Loucy (cell line): ENCODE results near the gene DNAH14.
A peak's percentile ranks its signal among the peaks of the same experiment; 100 is the strongest.

Experiments used
- H2AFZ ChIP-seq: fragments of 200-600 bp; sonication (generic); 2 replicates; pipeline ENCODE4 v1.6.0; 2016; ENCODE audit warnings: antibody characterized with exemption, mild to moderate bottlenecking, low read length, moderate library complexity
- H3F3A ChIP-seq: fragments of 200-600 bp; 2 replicates; pipeline ENCODE4 v1.6.0; 2016; ENCODE audit warnings: antibody characterized with exemption, low read depth, mild to moderate bottlenecking
- H3K27me3 ChIP-seq: fragments of 200-600 bp; sonication (generic); 2 replicates; pipeline ENCODE4 v1.6.1; 2014; ENCODE audit warnings: low read length, mild to moderate bottlenecking; ENCODE audit not compliant: insufficient read depth, poor library complexity, severe bottlenecking
- H3K36me3 ChIP-seq: fragments of 200-600 bp; sonication (generic); 2 replicates; pipeline ENCODE4 v1.6.1; 2016; ENCODE audit warnings: low read length; ENCODE audit not compliant: insufficient read depth
- H3K4me1 ChIP-seq: fragments of 200-600 bp; sonication (generic); 2 replicates; pipeline ENCODE4 v1.5.1; 2014; ENCODE audit warnings: low read length, mild to moderate bottlenecking; ENCODE audit not compliant: insufficient read depth, poor library complexity, severe bottlenecking
- H3K4me2 ChIP-seq: fragments of 200-600 bp; sonication (generic); 2 replicates; pipeline ENCODE4 v1.6.0; 2014; ENCODE audit warnings: antibody characterized with exemption, low read length, low read depth, mild to moderate bottlenecking; ENCODE audit not compliant: poor library complexity, severe bottlenecking
- H3K4me3 ChIP-seq: fragments of 200-600 bp; sonication (generic); 2 replicates; pipeline ENCODE4 v1.5.1; 2014; ENCODE audit warnings: low read length, mild to moderate bottlenecking, mixed read lengths; ENCODE audit not compliant: poor library complexity, severe bottlenecking
- H3K79me2 ChIP-seq: fragments of 200-600 bp; sonication (generic); 2 replicates; pipeline ENCODE4 v1.6.1; 2014; ENCODE audit warnings: low read length; ENCODE audit not compliant: insufficient read depth
- H3K9ac ChIP-seq: fragments of 200-600 bp; sonication (generic); 2 replicates; pipeline ENCODE4 v1.6.0; 2014; ENCODE audit warnings: mild to moderate bottlenecking, low read depth, low read length, moderate library complexity; ENCODE audit not compliant: poor library complexity, severe bottlenecking
- H3K9me2 ChIP-seq: fragments of 200-600 bp; sonication (generic); replicated peaks from 2 replicates; pipeline ENCODE4 v1.6.1; 2016; ENCODE audit warnings: low read depth, low read length, mixed read lengths
- H3K9me3 ChIP-seq: fragments of 200-600 bp; sonication (generic); 2 replicates; pipeline ENCODE4 v1.6.1; 2014; ENCODE audit warnings: mild to moderate bottlenecking, antibody characterized with exemption, low read length, low read depth; ENCODE audit not compliant: insufficient read depth
- H4K20me1 ChIP-seq: fragments of 200-600 bp; sonication (generic); 2 replicates; pipeline ENCODE4 v1.6.0; 2014; ENCODE audit warnings: antibody characterized with exemption, low read length, mild to moderate bottlenecking; ENCODE audit not compliant: insufficient read depth, poor library complexity, severe bottlenecking
- CTCF ChIP-seq: fragments of 200-600 bp; sonication (generic); conservative IDR thresholded peaks from 2 replicates; pipeline ENCODE4 v1.5.1; 2014; ENCODE audit warnings: mild to moderate bottlenecking, antibody characterized with exemption, low read length
- EZH2phosphoT487 ChIP-seq: fragments of 200-600 bp; IDR thresholded peaks from 2 replicates; pipeline ENCODE4 v1.6.1; 2018; ENCODE audit warnings: antibody characterized with exemption, mild to moderate bottlenecking, moderate library complexity, borderline replicate concordance

Gene DNAH14

GRCh38 chr1:225155555-225155954, 226.1 kb downstream of the DNAH14 start:
- H3K4me2 ChIP-seq: peak overlapping the region; percentile 60
- H3K27me3 ChIP-seq: peaks cover 43% of the 10 kb centered on the region
- TF ChIP-seq CTCF (no peak), EZH2phosphoT487 (no peak)
- no peaks in the 10 kb centered on the region for H4K20me1 ChIP-seq
- H3K9ac ChIP-seq: no peak overlapping the region
- no peak overlapping the region for H2AFZ ChIP-seq
- H3K4me3 ChIP-seq: peak overlapping the region; percentile 26
- H3K9me3 ChIP-seq: no peaks in the 10 kb centered on the region
- H3K9me2 ChIP-seq: no peaks in the 10 kb centered on the region
- H3K79me2 ChIP-seq: no peaks in the 10 kb centered on the region
- no peaks in the 10 kb centered on the region for H3F3A ChIP-seq
- peaks cover 11% of the 10 kb centered on the region for H3K4me1 ChIP-seq
- no peaks in the 10 kb centered on the region for H3K36me3 ChIP-seq

GRCh38 chr1:225156254-225156653, 226.8 kb downstream of the DNAH14 start:
- H3K27me3 ChIP-seq: peaks cover 46% of the 10 kb centered on the region
- H3K36me3 ChIP-seq: no peaks in the 10 kb centered on the region
- no peaks in the 10 kb centered on the region for H4K20me1 ChIP-seq
- no peaks in the 10 kb centered on the region for H3F3A ChIP-seq
- H3K9me2 ChIP-seq: no peaks in the 10 kb centered on the region
- TF ChIP-seq EZH2phosphoT487: peak; percentile 57; the same call in 1 of the 2 replicates
- TF ChIP-seq CTCF: no peak
- H3K4me2 ChIP-seq: peak overlapping the region; percentile 60
- no peak overlapping the region for H2AFZ ChIP-seq
- H3K79me2 ChIP-seq: no peaks in the 10 kb centered on the region
- H3K4me1 ChIP-seq: peaks cover 11% of the 10 kb centered on the region
- no peak overlapping the region for H3K9ac ChIP-seq
- peak overlapping the region; percentile 26 for H3K4me3 ChIP-seq
- H3K9me3 ChIP-seq: no peaks in the 10 kb centered on the region

- H3K27me3 ChIP-seq: peaks cover 43% of the 10 kb centered on the region
- no peak overlapping the region for H3K4me2 ChIP-seq
- H3K9me3 ChIP-seq: no peaks in the 10 kb centered on the region
- H3K4me1 ChIP-seq: peaks cover 11% of the 10 kb centered on the region
- H3K4me3 ChIP-seq: no peak overlapping the region
- no peaks in the 10 kb centered on the region for H3K79me2 ChIP-seq
- no peak overlapping the region for H2AFZ ChIP-seq
- no peaks in the 10 kb centered on the region for H3K36me3 ChIP-seq
- no peaks in the 10 kb centered on the region for H3F3A ChIP-seq
- TF ChIP-seq CTCF (no peak), EZH2phosphoT487 (no peak)
- no peak overlapping the region for H3K9ac ChIP-seq
- H4K20me1 ChIP-seq: no peaks in the 10 kb centered on the region
- H3K9me2 ChIP-seq: no peaks in the 10 kb centered on the region
Measured at GRCh38 chr1:225158291-225158690, 228.8 kb downstream of the DNAH14 start.
